Vagina (tissue), 2 donors: ENCODE data around the gene ZNF613.

ENCODE experiments used
- POLR2A ChIP-seq, 2 donors: fragments of 450-650 bp; IDR thresholded peaks; one replicate each; pipeline ENCODE4 v1.6.1; 2017; ENCODE audit warnings: antibody characterized with exemption in 2 of 2, mild to moderate bottlenecking in 2 of 2, moderate library complexity in 2 of 2
- POLR2AphosphoS5 ChIP-seq, 2 donors: sonication (generic); formaldehyde crosslinking; IDR thresholded peaks; one replicate each; pipeline ENCODE4 v1.9.0; 2017; ENCODE audit warnings: antibody characterized with exemption in 2 of 2, mild to moderate bottlenecking in 2 of 2, low read depth in 1 of 2; ENCODE audit not compliant: insufficient read depth in 1 of 2
- TF ChIP-seq, protein P1 (sequence below), 3 experiments: fragments of 450-650 bp in 2 of 3; fragments of 200-600 bp in 1 of 3; sonication (generic) in 1 of 3; IDR thresholded peaks; one replicate each; pipeline ENCODE4 v1.5.1; 2017 to 2019; ENCODE audit warnings: antibody characterized with exemption in 3 of 3, mild to moderate bottlenecking in 2 of 3, moderate library complexity in 2 of 3

DNA sequence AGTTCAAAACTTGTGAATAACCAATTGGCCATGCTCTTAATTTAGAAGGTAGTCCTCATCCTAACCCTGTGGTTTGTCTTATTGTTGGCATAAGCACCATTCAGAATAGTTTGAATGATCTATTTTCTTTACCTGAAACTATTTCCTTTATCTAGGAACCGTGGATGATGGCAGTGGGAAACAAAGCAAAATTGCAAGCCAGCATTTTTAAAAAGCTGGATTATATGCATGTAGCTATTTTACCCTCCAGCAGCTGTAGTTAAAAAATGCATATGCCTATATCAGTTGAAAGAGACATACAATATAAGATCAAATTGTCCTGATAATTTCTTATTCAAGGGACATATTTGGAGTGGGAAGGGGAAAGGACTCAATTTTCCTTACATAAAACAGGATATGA is 19.3 kb downstream of the ZNF613 start:
- TF ChIP-seq, protein P1, sequence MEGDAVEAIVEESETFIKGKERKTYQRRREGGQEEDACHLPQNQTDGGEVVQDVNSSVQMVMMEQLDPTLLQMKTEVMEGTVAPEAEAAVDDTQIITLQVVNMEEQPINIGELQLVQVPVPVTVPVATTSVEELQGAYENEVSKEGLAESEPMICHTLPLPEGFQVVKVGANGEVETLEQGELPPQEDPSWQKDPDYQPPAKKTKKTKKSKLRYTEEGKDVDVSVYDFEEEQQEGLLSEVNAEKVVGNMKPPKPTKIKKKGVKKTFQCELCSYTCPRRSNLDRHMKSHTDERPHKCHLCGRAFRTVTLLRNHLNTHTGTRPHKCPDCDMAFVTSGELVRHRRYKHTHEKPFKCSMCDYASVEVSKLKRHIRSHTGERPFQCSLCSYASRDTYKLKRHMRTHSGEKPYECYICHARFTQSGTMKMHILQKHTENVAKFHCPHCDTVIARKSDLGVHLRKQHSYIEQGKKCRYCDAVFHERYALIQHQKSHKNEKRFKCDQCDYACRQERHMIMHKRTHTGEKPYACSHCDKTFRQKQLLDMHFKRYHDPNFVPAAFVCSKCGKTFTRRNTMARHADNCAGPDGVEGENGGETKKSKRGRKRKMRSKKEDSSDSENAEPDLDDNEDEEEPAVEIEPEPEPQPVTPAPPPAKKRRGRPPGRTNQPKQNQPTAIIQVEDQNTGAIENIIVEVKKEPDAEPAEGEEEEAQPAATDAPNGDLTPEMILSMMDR (IDR thresholded peaks at IDR 0.05), result no peak
- TF ChIP-seq POLR2AphosphoS5 (IDR thresholded peaks at IDR 0.05; ENCODE audit: insufficient read depth in 1 of 2, low read depth in 1 of 2) (no peak), POLR2A (IDR thresholded peaks at IDR 0.05) (no peak)
